Smooth muscle cell (in vitro differentiated cells): ENCODE results near the gene WBP1L. TPM values are rescaled to one million over a fixed set of nuclear protein-coding genes. Genes with fewer than 3 reads are reported as not detected.
A peak's percentile ranks its signal among the peaks of the same experiment; 100 is the strongest.
"Not testable (repeated sequence)": the region's sequence is repeated elsewhere in the genome, so short reads cannot be mapped to it uniquely, and the experiment has no call there.

Experiments used
- DNase-seq: peaks from one replicate; lab custom pipeline; 2025; ENCODE audit not compliant: unreplicated experiment; lab: John Stamatoyannopoulos, UW
- H2AFZ ChIP-seq: fragments of 200-600 bp; sonication (generic); 2 replicates; pipeline ENCODE4 v1.6.0; 2016; ENCODE audit warnings: antibody characterized with exemption, low read depth, mild to moderate bottlenecking
- H3F3A ChIP-seq: fragments of 200-600 bp; sonication (generic); 2 replicates; pipeline ENCODE4 v1.6.0; 2017; ENCODE audit warnings: antibody characterized with exemption, low read depth
- H3K27ac ChIP-seq: fragments of 200-600 bp; sonication (generic); 2 replicates; pipeline ENCODE4 v1.5.1; 2016; ENCODE audit warnings: low read depth, mild to moderate bottlenecking
- H3K27me3 ChIP-seq: fragments of 200-600 bp; sonication (generic); 2 replicates; pipeline ENCODE4 v1.6.1; 2016; ENCODE audit warnings: low read depth, mild to moderate bottlenecking
- H3K36me3 ChIP-seq: fragments of 200-600 bp; sonication (generic); 2 replicates; pipeline ENCODE4 v1.5.1; 2016; ENCODE audit warnings: low read depth
- H3K4me1 ChIP-seq: fragments of 200-600 bp; sonication (generic); 2 replicates; pipeline ENCODE4 v1.5.1; 2016; ENCODE audit warnings: low read depth
- H3K4me2 ChIP-seq: fragments of 200-600 bp; sonication (generic); 2 replicates; pipeline ENCODE4 v1.6.0; 2016; ENCODE audit warnings: mild to moderate bottlenecking
- H3K4me3 ChIP-seq: fragments of 200-600 bp; sonication (generic); 2 replicates; pipeline ENCODE4 v1.5.1; 2016; ENCODE audit warnings: mild to moderate bottlenecking
- H3K79me2 ChIP-seq: fragments of 200-600 bp; sonication (generic); 2 replicates; pipeline ENCODE4 v1.6.0; 2016; ENCODE audit warnings: low read depth, mild to moderate bottlenecking
- H3K9ac ChIP-seq: fragments of 200-600 bp; sonication (generic); 2 replicates; pipeline ENCODE4 v1.6.0; 2016; ENCODE audit warnings: low read depth
- H3K9me3 ChIP-seq: fragments of 200-600 bp; sonication (generic); replicated peaks from 2 replicates; pipeline ENCODE4 v1.5.1; 2016; ENCODE audit warnings: low read depth
- H4K20me1 ChIP-seq: fragments of 200-600 bp; sonication (generic); 2 replicates; pipeline ENCODE4 v1.6.0; 2016; ENCODE audit warnings: low read depth
- CTCF ChIP-seq: fragments of 200-600 bp; sonication (generic); IDR thresholded peaks from 2 replicates; pipeline ENCODE4 v1.5.1; 2017; ENCODE audit warnings: borderline replicate concordance, mild to moderate bottlenecking, antibody characterized with exemption; ENCODE audit not compliant: insufficient read depth, poor library complexity, severe bottlenecking
- WGBS: methylation state at CpG from one replicate; pipeline ENCODE4 v1.1.7; 2016; ENCODE audit warnings: low lambda C conversion rate; 5-methylcytosine and 5-hydroxymethylcytosine counted together
- polyA plus RNA-seq: library from polyadenylated mRNA; unstranded; fragments of >200 nt; fragmentation: Nextera tagmentation; extraction: Ambion mirVana; gene quantifications from 2 replicates; pipeline ENCODE4 v1.2.1, GENCODE V29; 2016
- total RNA-seq: library from RNA; depleted of rRNA; stranded (reverse); fragments of >200 nt; gene quantifications from 2 replicates; pipeline ENCODE4 v1.2.3, GENCODE V29; 2014

Gene WBP1L
- total and polyA plus RNA-seq, 2 experiments from 2014 or later, result 18.0 to 45.3 TPM

GRCh38 chr10:102757323-102757722 is 13.6 kb downstream of the WBP1L start:
- WGBS, result 98% methylated on average over 6 of the region's 6 CpGs
- H3K9me3 ChIP-seq, result no peaks in the 10 kb centered on the region
- no peak for DNase-seq
- H3K27me3 ChIP-seq, result no peaks in the 10 kb centered on the region
- TF ChIP-seq CTCF, result no peak
- H3K9ac ChIP-seq, result no peak overlapping the region
- no peak overlapping the region for H3K4me3 ChIP-seq
- H3K27ac ChIP-seq, result no peak overlapping the region
- no peak overlapping the region for H3K4me2 ChIP-seq
- H2AFZ ChIP-seq, result no peak overlapping the region
- no peaks in the 10 kb centered on the region for H3K36me3 ChIP-seq
- peaks cover 21% of the 10 kb centered on the region for H3K4me1 ChIP-seq
- H4K20me1 ChIP-seq, result peaks cover 98% of the 10 kb centered on the region
- H3K79me2 ChIP-seq, result peaks cover 49% of the 10 kb centered on the region
- peaks cover 15% of the 10 kb centered on the region for H3F3A ChIP-seq

- Histone ChIP-seq H3K27me3 (no peaks in the 10 kb centered on the region), H3K27ac (no peak overlapping the region), H3F3A (peaks cover 8% of the 10 kb centered on the region), H3K36me3 (no peaks in the 10 kb centered on the region), H3K9ac (no peak overlapping the region), H3K4me1 (peaks cover 15% of the 10 kb centered on the region), H4K20me1 (peaks cover 99% of the 10 kb centered on the region), H2AFZ (no peak overlapping the region), H3K4me2 (peak overlapping the region; percentile 75), H3K9me3 (no peaks in the 10 kb centered on the region), H3K4me3 (no peak overlapping the region), H3K79me2 (peaks cover 54% of the 10 kb centered on the region)
- WGBS, result 24% methylated on average over 9 of the region's 9 CpGs
- no peak for DNase-seq
- TF ChIP-seq CTCF, result no peak
These were observed 14.6 kb downstream of the WBP1L start for GRCh38 chr10:102758240-102758932.

GRCh38 chr10:102758933-102759262 is 15.2 kb downstream of the WBP1L start:
- not testable (repeated sequence) for DNase-seq, H3K4me1 ChIP-seq, H3K9me3 ChIP-seq, H3K4me3 ChIP-seq, H3F3A ChIP-seq, H3K27me3 ChIP-seq, H3K36me3 ChIP-seq, H2AFZ ChIP-seq, H3K27ac ChIP-seq, H3K9ac ChIP-seq
- Histone ChIP-seq H4K20me1 (peaks cover 99% of the 10 kb centered on the region), H3K79me2 (peaks cover 52% of the 10 kb centered on the region), H3K4me2 (peak overlapping the region; percentile 75)
- 11% methylated on average over 9 of the region's 12 CpGs for WGBS

GRCh38 chr10:102759497-102760210 is 15.9 kb downstream of the WBP1L start:
- peaks cover 98% of the 10 kb centered on the region for H4K20me1 ChIP-seq
- no peaks in the 10 kb centered on the region for H3K9me3 ChIP-seq
- no peak overlapping the region for H3K9ac ChIP-seq
- peaks cover 45% of the 10 kb centered on the region for H3K79me2 ChIP-seq
- H3K27ac ChIP-seq, result no peak overlapping the region
- H3K4me3 ChIP-seq, result no peak overlapping the region
- no peak for TF ChIP-seq CTCF
- no peak overlapping the region for H2AFZ ChIP-seq
- no peaks in the 10 kb centered on the region for H3K36me3 ChIP-seq
- no peaks in the 10 kb centered on the region for H3K27me3 ChIP-seq
- H3F3A ChIP-seq, result no peaks in the 10 kb centered on the region
- H3K4me2 ChIP-seq, result peak overlapping the region; percentile 75
- 92% methylated on average over 3 of the region's 3 CpGs for WGBS
- no peak for DNase-seq
- H3K4me1 ChIP-seq, result peaks cover 7% of the 10 kb centered on the region
